SK-N-MC (cell line): Measurements from ENCODE around the gene DLGAP5.

Source experiments
- DNase-seq: peaks from one replicate; pipeline ENCODE4 v3.0.0-alpha.2; 2011; ENCODE audit warnings: low read depth, low spot score
- H3K27ac ChIP-seq: fragments of 200-600 bp; sonication (generic); 2 replicates; pipeline ENCODE4 v1.5.1; 2016; ENCODE audit warnings: mixed run types
- H3K36me3 ChIP-seq: fragments of 200-600 bp; sonication (generic); 2 replicates; pipeline ENCODE4 v1.6.1; 2017; ENCODE audit warnings: antibody characterized with exemption, low read length, mixed read lengths; ENCODE audit not compliant: insufficient read depth
- H3K4me3 ChIP-seq: fragments of 200-600 bp; sonication (generic); 2 replicates; pipeline ENCODE4 v1.5.1; 2016
- H3K9ac ChIP-seq: fragments of 200-600 bp; sonication (generic); 2 replicates; pipeline ENCODE4 v1.8.0; 2017; ENCODE audit warnings: mixed run types, mixed read lengths; ENCODE audit not compliant: insufficient read length
- H3K9me3 ChIP-seq: fragments of 200-600 bp; sonication (generic); 2 replicates; pipeline ENCODE4 v1.6.1; 2017; ENCODE audit warnings: low read depth, mild to moderate bottlenecking, antibody characterized with exemption, low read length, moderate library complexity, mixed read lengths
- EZH2 ChIP-seq: fragments of 200-600 bp; sonication (generic); IDR thresholded peaks from one replicate; pipeline ENCODE4 v1.6.1; 2017; ENCODE audit warnings: antibody characterized with exemption
- FOXP2 ChIP-seq: optimal IDR thresholded peaks from 2 replicates; pipeline ENCODE3; 2011; ENCODE audit warnings: mild to moderate bottlenecking, moderate library complexity; ENCODE audit not compliant: insufficient read depth; ENCODE audit errors: extremely low read length, control extremely low read depth
- POLR2AphosphoS5 ChIP-seq: IDR thresholded peaks from 2 replicates; pipeline ENCODE4 v1.6.1; 2012; ENCODE audit warnings: mild to moderate bottlenecking, low read depth, low read length, borderline replicate concordance

The DLGAP5 gene

GRCh38 chr14:55153951-55154350, 37.4 kb downstream of the DLGAP5 start:
- H3K9ac ChIP-seq = no peak overlapping the region
- no peak overlapping the region for H3K4me3 ChIP-seq
- no peak overlapping the region for H3K27ac ChIP-seq
- TF ChIP-seq FOXP2 (no peak), POLR2AphosphoS5 (no peak)
- no peak for DNase-seq
- H3K9me3 ChIP-seq = no peaks in the 10 kb centered on the region
- peaks cover 89% of the 10 kb centered on the region for H3K36me3 ChIP-seq

- no peaks in the 10 kb centered on the region for H3K9me3 ChIP-seq
- H3K4me3 ChIP-seq = no peak overlapping the region
- H3K36me3 ChIP-seq = peaks cover 94% of the 10 kb centered on the region
- H3K9ac ChIP-seq = no peak overlapping the region
- DNase-seq = no peak
- H3K27ac ChIP-seq = no peak overlapping the region
- TF ChIP-seq FOXP2 (no peak), POLR2AphosphoS5 (no peak), EZH2 (no peak)
These were observed 39.2 kb downstream of the DLGAP5 start for GRCh38 chr14:55152052-55152753.

- Histone ChIP-seq H3K36me3 (peaks cover 94% of the 10 kb centered on the region), H3K27ac (no peak overlapping the region), H3K9me3 (no peaks in the 10 kb centered on the region), H3K4me3 (no peak overlapping the region), H3K9ac (no peak overlapping the region)
- DNase-seq = no peak
- no peak for TF ChIP-seq EZH2
- TF ChIP-seq FOXP2 = no peak
- TF ChIP-seq POLR2AphosphoS5 = no peak
These were observed 39.8 kb downstream of the DLGAP5 start for GRCh38 chr14:55151601-55152000.

- no peak for TF ChIP-seq POLR2AphosphoS5
- no peak for TF ChIP-seq FOXP2
- TF ChIP-seq EZH2 = no peak
- no peaks in the 10 kb centered on the region for H3K9me3 ChIP-seq
- no peak overlapping the region for H3K4me3 ChIP-seq
- H3K36me3 ChIP-seq = peaks cover 74% of the 10 kb centered on the region
- DNase-seq = no peak
- H3K9ac ChIP-seq = no peak overlapping the region
- H3K27ac ChIP-seq = no peak overlapping the region
These were observed 45.0 kb downstream of the DLGAP5 start for GRCh38 chr14:55146425-55146824.

- no peaks in the 10 kb centered on the region for H3K9me3 ChIP-seq
- peaks cover 49% of the 10 kb centered on the region for H3K36me3 ChIP-seq
- H3K9ac ChIP-seq = no peak overlapping the region
- no peak overlapping the region for H3K27ac ChIP-seq
- no peak for DNase-seq
- TF ChIP-seq POLR2AphosphoS5 (no peak), FOXP2 (no peak), EZH2 (no peak)
- H3K4me3 ChIP-seq = no peak overlapping the region
These were observed 48.9 kb downstream of the DLGAP5 start for GRCh38 chr14:55142466-55142865.

GRCh38 chr14:55141825-55142224, 49.6 kb downstream of the DLGAP5 start:
- DNase-seq = no peak
- H3K36me3 ChIP-seq = peaks cover 43% of the 10 kb centered on the region
- no peak overlapping the region for H3K4me3 ChIP-seq
- TF ChIP-seq POLR2AphosphoS5 (no peak), FOXP2 (no peak), EZH2 (no peak)
- no peak overlapping the region for H3K9ac ChIP-seq
- no peaks in the 10 kb centered on the region for H3K9me3 ChIP-seq
- no peak overlapping the region for H3K27ac ChIP-seq

GRCh38 chr14:55139696-55140509, 51.5 kb downstream of the DLGAP5 start:
- Histone ChIP-seq H3K9ac (no peak overlapping the region), H3K9me3 (no peaks in the 10 kb centered on the region), H3K4me3 (no peak overlapping the region), H3K36me3 (peaks cover 24% of the 10 kb centered on the region), H3K27ac (no peak overlapping the region)
- no peak for DNase-seq
- TF ChIP-seq FOXP2 (no peak), EZH2 (no peak), POLR2AphosphoS5 (no peak)

- H3K27ac ChIP-seq = no peak overlapping the region
- no peak overlapping the region for H3K9ac ChIP-seq
- H3K4me3 ChIP-seq = no peak overlapping the region
- no peak for DNase-seq
- H3K36me3 ChIP-seq = peaks cover 18% of the 10 kb centered on the region
- TF ChIP-seq POLR2AphosphoS5 (no peak), EZH2 (no peak), FOXP2 (no peak)
- no peaks in the 10 kb centered on the region for H3K9me3 ChIP-seq
These were observed 52.2 kb downstream of the DLGAP5 start for GRCh38 chr14:55139141-55139540.
